Skeletal muscle tissue (tissue), 4 donors: ENCODE measurements around the gene ARHGEF38. TPM values are rescaled to one million over a fixed set of nuclear protein-coding genes. Genes with fewer than 3 reads are reported as not detected.

Experiments
- H3K27ac ChIP-seq: one replicate; pipeline ENCODE4 v1.7.0; 2013; ENCODE audit warnings: mild to moderate bottlenecking, low read depth, low read length, inconsistent platforms
- H3K27me3 ChIP-seq, 3 donors: one replicate each; pipeline ENCODE4 v1.7.0; 2013; ENCODE audit warnings: low read length in 3 of 3; ENCODE audit not compliant: control insufficient read depth in 3 of 3, insufficient read depth in 3 of 3
- H3K36me3 ChIP-seq, 3 donors: one replicate each; pipeline ENCODE4 v1.7.0; 2013; ENCODE audit warnings: low read length in 3 of 3; ENCODE audit not compliant: control insufficient read depth in 3 of 3, insufficient read depth in 3 of 3
- H3K4me1 ChIP-seq, 3 donors: one replicate each; pipeline ENCODE4 v1.7.0; 2013; ENCODE audit warnings: low read length in 3 of 3, mild to moderate bottlenecking in 3 of 3; ENCODE audit not compliant: control insufficient read depth in 3 of 3, insufficient read depth in 3 of 3
- H3K4me3 ChIP-seq, 3 donors: one replicate each; pipeline ENCODE4 v1.7.0; 2013; ENCODE audit warnings: low read length in 3 of 3
- H3K9ac ChIP-seq, 3 donors: one replicate each; pipeline ENCODE4 v1.7.0; 2013; ENCODE audit warnings: low read length in 3 of 3, mild to moderate bottlenecking in 3 of 3, moderate library complexity in 2 of 3, low read depth in 1 of 3
- H3K9me3 ChIP-seq, 3 donors: one replicate each; pipeline ENCODE4 v1.7.0; 2013; ENCODE audit warnings: low read length in 3 of 3; ENCODE audit not compliant: control insufficient read depth in 3 of 3
- total RNA-seq: library from RNA; depleted of rRNA; stranded (reverse); fragments of >200 nt; gene quantifications from one replicate; pipeline ENCODE4 v1.2.3, GENCODE V29; 2014
- donor health status: Osteomylitis.

ARHGEF38 gene
- total RNA-seq, 1 donor from 2014 or later, result not detected

DNA sequence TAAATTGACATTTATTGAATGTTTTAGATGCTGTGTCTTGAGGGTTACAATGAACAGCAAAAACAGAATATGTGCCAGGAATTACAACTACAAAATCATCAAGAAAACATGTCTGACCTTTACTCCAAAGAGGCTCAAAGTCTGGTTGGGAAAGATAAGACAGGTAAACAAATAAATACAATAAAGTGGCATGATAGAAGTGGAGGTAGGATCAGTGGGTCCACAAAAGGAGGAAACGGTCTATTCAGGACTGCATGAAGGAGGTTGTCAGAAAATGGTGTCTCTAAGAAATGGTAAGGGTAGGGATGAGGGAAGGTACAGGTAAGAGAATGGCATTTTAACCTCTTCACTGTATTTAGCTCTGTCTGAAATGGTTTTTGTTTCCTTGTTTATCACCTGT, 3.8 kb downstream of the ARHGEF38 start:
- H3K36me3 ChIP-seq, result no peaks in the 10 kb centered on the region
- H3K27me3 ChIP-seq, result no peaks in the 10 kb centered on the region
- no peak overlapping the region for H3K9ac ChIP-seq
- H3K9me3 ChIP-seq, result no peaks in the 10 kb centered on the region
- H3K27ac ChIP-seq, result no peak overlapping the region
- no peak overlapping the region for H3K4me3 ChIP-seq
- H3K4me1 ChIP-seq, result no peaks in the 10 kb centered on the region

DNA sequence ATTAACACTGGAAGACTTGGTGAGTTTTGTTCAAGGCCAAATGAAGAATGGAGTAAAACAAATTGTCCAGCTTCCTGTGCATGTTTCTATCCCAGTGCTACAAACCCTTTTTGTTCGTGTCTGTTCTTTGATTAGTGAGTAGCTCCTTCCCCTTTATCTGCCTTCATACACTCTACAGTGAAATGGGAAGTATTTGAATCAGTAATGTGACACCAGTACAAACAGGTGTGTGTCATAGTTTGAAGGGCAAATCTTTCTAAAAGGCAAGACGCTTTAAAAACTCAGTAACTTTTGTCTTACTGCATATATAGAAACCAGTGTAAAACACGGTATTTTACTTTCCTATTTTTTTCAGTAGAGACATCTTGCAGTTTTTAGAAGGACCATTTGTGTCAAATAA, 5.9 kb downstream of the ARHGEF38 start:
- H3K4me1 ChIP-seq, result no peaks in the 10 kb centered on the region
- no peak overlapping the region for H3K9ac ChIP-seq
- no peak overlapping the region for H3K27ac ChIP-seq
- H3K9me3 ChIP-seq, result no peaks in the 10 kb centered on the region
- no peaks in the 10 kb centered on the region for H3K27me3 ChIP-seq
- no peaks in the 10 kb centered on the region for H3K36me3 ChIP-seq
- no peak overlapping the region for H3K4me3 ChIP-seq

DNA sequence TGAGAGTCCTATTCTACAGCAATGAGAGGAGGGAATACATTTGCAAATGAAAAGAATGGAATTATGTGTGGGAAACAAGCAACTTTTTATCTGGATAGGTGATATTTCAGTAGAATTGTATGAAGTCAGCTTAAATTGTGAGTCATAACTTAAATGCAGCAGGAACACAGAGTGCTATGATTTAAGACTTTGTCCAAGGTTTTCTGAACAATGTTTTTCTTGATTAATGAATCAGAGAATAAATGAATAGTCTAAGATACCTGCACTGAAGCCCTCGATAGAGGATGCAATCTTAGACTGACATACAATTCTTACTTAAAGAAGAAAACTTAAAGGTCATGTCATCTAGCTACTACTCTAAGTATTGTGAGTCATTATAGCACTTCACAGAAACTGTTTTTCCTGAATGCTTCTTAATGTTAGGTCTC, 8.0 kb downstream of the ARHGEF38 start:
- Histone ChIP-seq H3K9ac (no peak overlapping the region), H3K9me3 (no peaks in the 10 kb centered on the region), H3K36me3 (no peaks in the 10 kb centered on the region), H3K27ac (no peak overlapping the region), H3K27me3 (no peaks in the 10 kb centered on the region), H3K4me3 (no peak overlapping the region), H3K4me1 (no peaks in the 10 kb centered on the region)

DNA sequence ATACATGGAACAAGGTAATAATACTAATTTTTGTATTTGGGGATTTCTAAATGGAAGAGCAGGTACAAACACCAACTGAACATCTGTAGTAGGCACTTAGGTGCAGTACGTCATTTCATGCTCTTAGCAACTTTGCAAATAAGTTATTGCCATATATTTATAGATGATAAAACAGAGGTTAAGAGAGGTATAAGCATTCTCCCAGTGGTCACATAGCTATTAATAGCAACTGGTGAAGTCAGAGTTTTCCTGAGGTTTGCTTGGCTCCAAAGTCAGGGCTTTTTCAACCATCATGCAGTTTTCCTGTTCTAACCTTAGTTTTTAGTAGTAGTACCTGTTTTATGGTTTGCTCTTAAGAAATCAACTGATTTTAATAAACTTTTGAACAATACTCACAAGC, 10.9 kb downstream of the ARHGEF38 start:
- Histone ChIP-seq H3K27me3 (no peaks in the 10 kb centered on the region), H3K4me1 (no peaks in the 10 kb centered on the region), H3K9me3 (no peaks in the 10 kb centered on the region), H3K9ac (no peak overlapping the region), H3K27ac (no peak overlapping the region), H3K4me3 (no peak overlapping the region), H3K36me3 (no peaks in the 10 kb centered on the region)

DNA sequence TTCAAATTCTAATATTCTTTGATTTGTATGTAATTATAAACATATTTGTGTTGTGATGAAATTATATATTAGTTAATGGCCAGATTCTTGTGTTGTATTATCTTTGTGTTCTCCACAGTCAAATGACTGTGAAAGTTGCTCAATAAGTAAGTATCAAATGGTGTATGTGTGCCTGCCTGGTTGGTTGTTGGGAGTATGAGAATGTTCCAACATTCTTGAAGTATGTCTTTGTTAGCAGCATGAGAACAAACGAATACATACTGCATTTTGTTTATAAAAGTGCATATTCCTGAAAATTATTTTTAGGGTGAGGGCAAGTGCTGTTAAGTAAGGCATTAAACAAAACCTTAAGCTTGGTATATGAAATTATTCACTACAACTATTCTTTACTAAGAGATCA, 16.2 kb downstream of the ARHGEF38 start:
- Histone ChIP-seq H3K9ac (no peak overlapping the region), H3K4me1 (no peaks in the 10 kb centered on the region), H3K27ac (no peak overlapping the region), H3K36me3 (no peaks in the 10 kb centered on the region), H3K27me3 (no peaks in the 10 kb centered on the region), H3K4me3 (no peak overlapping the region), H3K9me3 (peaks cover 0 to 2% (median 0%) of the 10 kb centered on the region in 3 donors)

DNA sequence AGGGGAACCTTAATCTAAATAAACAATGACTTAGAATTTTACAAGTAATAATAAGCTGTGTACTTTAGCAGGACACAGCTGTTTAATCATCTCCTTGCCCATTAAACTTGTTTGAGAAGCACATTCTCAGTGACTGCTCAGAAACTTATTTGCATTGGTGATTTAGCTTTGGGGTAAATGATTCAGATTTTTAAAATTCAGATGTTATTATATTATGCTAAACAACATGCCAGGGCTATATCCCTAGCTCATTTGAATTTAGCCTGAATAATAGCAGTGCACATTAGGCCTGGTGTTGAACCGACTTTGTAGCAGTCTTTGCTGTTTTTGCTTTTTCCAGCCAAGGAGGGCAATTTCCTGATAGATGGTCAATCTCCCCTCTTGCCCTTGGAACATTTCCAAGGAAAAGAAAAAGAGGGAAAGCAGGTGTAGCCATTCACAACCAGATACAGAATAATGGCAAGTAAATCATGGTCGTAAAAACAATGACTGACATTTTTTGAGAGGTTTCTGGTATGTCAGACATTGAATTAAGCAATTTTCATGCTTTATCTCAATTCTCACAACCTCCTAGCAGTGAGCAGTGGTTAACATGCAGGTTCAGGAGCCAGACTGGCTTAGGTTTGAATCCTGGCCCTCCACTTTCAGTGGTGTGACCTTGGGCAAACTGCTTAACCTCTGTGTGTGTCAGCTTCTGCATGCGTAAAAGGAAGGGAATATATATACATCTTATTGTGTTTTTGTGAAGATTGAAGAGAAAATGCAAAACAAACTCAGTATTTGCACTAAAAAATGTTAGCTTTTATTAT, 16.8 kb downstream of the ARHGEF38 start:
- H3K4me1 ChIP-seq, result no peaks in the 10 kb centered on the region
- H3K27ac ChIP-seq, result no peak overlapping the region
- no peak overlapping the region for H3K4me3 ChIP-seq
- H3K27me3 ChIP-seq, result no peaks in the 10 kb centered on the region
- peaks cover 0 to 2% (median 0%) of the 10 kb centered on the region in 3 donors for H3K9me3 ChIP-seq
- H3K9ac ChIP-seq, result no peak overlapping the region
- H3K36me3 ChIP-seq, result no peaks in the 10 kb centered on the region

DNA sequence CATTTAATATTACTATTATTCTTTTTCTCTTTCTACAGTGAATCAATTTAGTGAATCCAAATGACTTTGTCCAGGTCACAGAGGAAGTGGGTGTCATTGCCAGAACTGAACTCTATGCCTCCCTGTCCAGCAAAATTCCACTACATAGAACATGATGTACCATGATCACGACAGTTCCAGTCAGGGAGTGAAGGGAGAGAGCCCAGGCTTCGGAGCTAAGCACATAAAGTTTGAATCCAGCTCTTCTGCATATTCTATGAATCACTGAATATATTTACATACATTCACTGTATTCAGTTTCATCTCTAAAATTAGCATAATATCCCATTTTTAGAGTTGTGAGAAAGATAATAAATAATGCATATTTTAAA, 17.4 kb downstream of the ARHGEF38 start:
- Histone ChIP-seq H3K9me3 (peaks cover 0 to 2% (median 0%) of the 10 kb centered on the region in 3 donors), H3K36me3 (no peaks in the 10 kb centered on the region), H3K4me3 (no peak overlapping the region), H3K27me3 (no peaks in the 10 kb centered on the region), H3K27ac (no peak overlapping the region), H3K4me1 (no peaks in the 10 kb centered on the region), H3K9ac (no peak overlapping the region)

DNA sequence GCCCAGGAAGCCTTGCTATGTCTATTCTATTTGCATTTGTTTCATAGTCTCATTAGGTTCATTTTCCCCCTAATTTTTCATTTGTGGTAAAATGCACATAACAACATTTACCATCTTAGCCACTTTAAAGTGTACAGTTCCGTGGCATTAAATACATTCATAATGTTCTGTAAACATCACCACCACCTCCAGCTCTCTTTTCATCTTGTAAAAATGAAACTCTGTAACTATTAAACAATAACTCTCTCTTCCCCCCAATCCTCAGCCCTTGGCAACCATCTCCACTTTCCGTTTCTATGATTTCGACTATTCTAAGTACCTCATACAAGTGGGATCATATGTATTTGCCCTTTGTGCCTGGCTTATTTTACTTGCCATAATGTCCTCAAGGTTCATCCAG, 19.9 kb downstream of the ARHGEF38 start:
- peaks cover 0 to 2% (median 0%) of the 10 kb centered on the region in 3 donors for H3K9me3 ChIP-seq
- H3K4me1 ChIP-seq, result no peaks in the 10 kb centered on the region
- H3K36me3 ChIP-seq, result no peaks in the 10 kb centered on the region
- H3K9ac ChIP-seq, result no peak overlapping the region
- H3K4me3 ChIP-seq, result no peak overlapping the region
- no peak overlapping the region for H3K27ac ChIP-seq
- H3K27me3 ChIP-seq, result no peaks in the 10 kb centered on the region

DNA sequence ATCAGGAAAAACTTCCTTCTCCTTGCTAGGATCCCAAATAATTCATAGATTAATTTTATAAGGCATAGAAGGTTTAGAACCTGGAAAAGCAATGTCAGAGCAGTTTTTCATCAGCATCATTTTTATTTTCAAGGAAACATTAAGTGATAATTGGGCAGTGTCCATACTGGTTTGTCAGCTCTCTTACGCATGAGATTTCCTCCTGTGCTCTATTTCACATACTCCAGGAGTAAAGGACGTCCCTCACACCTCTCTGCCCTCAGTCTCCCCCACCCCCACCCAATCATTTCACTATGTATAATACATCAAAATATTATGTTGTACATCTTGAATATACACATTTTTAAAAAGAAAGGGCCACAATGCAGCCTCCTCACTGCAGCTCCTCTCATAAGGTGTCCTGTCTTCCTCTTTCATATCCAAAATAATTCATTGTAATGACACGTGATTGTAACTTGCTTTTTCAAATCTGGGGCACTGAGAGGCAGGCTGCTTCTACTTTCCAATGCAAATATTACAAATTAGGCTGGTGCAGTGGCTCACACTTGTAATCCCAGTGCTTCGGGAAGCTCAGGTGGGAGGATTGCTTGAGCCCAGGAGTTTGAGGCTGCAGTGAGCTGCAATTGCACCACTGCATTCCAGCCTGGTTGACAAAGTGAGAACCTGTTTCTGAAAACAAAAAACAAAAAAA, 34.4 kb downstream of the ARHGEF38 start:
- Histone ChIP-seq H3K9ac (no peak overlapping the region), H3K36me3 (no peaks in the 10 kb centered on the region), H3K27ac (no peak overlapping the region)

DNA sequence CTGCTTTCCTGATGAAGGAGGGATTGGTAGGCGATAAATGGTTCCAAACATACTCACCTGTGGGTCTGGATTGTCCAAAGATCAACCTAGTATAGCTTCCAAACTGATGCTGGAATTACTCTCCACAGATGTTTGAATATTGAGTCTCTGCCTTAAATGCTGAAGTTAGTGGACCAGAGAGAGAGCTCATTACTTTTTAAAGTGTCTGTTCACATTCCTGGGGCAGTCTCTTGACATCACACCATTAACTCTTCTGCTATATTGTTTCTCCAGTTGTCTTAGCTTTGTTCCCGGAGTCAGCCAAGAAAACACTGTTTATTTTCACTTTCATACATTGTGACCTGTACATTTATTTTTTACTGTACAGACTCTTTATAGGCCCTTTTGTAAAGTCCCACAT, 35.4 kb downstream of the ARHGEF38 start:
- Histone ChIP-seq H3K4me3 (no peak overlapping the region), H3K4me1 (no peaks in the 10 kb centered on the region), H3K27ac (no peak overlapping the region), H3K27me3 (no peaks in the 10 kb centered on the region), H3K9me3 (no peaks in the 10 kb centered on the region), H3K9ac (no peak overlapping the region), H3K36me3 (no peaks in the 10 kb centered on the region)

More for the DNA sequence above, 34.4 kb downstream of the ARHGEF38 start:
- no peaks in the 10 kb centered on the region for H3K4me1 ChIP-seq
- H3K27me3 ChIP-seq, result no peaks in the 10 kb centered on the region
- no peak overlapping the region for H3K4me3 ChIP-seq
- H3K9me3 ChIP-seq, result no peaks in the 10 kb centered on the region
